GM12878 (cell line): ENCODE measurements around the gene DNAJC5. TPM values are rescaled to one million over a fixed set of nuclear protein-coding genes. Genes with fewer than 3 reads are reported as not detected.

Experiments used
- ATAC-seq: fragments of 200-7000 bp; cut with Tn5 transposase; 3 replicates; pipeline ENCODE4 v1.9.1; 2020; ENCODE audit warnings: mild to moderate bottlenecking, moderate library complexity
- BruUV-seq: library from RNA; stranded (reverse); fragments of 400-500 nt; replicated peaks from 2 replicates; lab custom pipeline; 2021; lab: Mats Ljungman, UMichigan
- CTCF ChIA-PET: fragments of 300-600 bp; sonication (Branson Sonifier 250); formaldehyde crosslinking; extraction: SDS; loops from one replicate; lab custom pipeline; 2021; ENCODE audit warnings: inconsistent platforms; lab: Yijun Ruan, JAX
- POLR2A ChIA-PET: fragments of 350-600 bp; formaldehyde crosslinking; extraction: SDS; loops from one replicate; lab custom pipeline; 2021; ENCODE audit warnings: inconsistent platforms; lab: Charles Lee
- RAD21 ChIA-PET: fragments of 300-600 bp; sonication (Branson Sonifier 250); formaldehyde crosslinking; loops from one replicate; lab custom pipeline; 2023; ENCODE audit warnings: antibody characterized with exemption; ENCODE audit not compliant: unreplicated experiment; lab: Charles Lee
- SMC1A ChIA-PET: fragments of 300-600 bp; sonication (Branson Sonifier 250); formaldehyde crosslinking; loops from one replicate; lab custom pipeline; 2023; ENCODE audit not compliant: unreplicated experiment, uncharacterized antibody; lab: Charles Lee
- DNase-seq: peaks from one replicate; pipeline ENCODE4 v3.0.0-alpha.2; 2011; ENCODE audit warnings: low read depth, low spot score
- FAIRE-seq: peaks from 3 replicates; lab custom pipeline; 2011; peaks lifted over from hg19 to GRCh38; lab: Jason Lieb, UNC
- H2AFZ ChIP-seq: 2 replicates; pipeline ENCODE4 v1.6.0; 2011; ENCODE audit warnings: low read depth, low read length, control low read depth; ENCODE audit not compliant: control insufficient read depth
- H3K27ac ChIP-seq: 2 replicates; pipeline ENCODE4 v1.5.1; 2011; ENCODE audit warnings: control low read depth; ENCODE audit not compliant: control insufficient read depth, insufficient read depth
- H3K27me3 ChIP-seq, 2 experiments: replicated peaks in 1 of 2; 2 replicates each; pipeline versions ENCODE4 v1.6.0 to v1.6.1; 2011; ENCODE audit warnings: low read length in 1 of 2; ENCODE audit not compliant: control insufficient read depth in 2 of 2, insufficient read depth in 2 of 2
- H3K36me3 ChIP-seq, 2 experiments: 2 replicates each; pipeline ENCODE4 v1.5.1; 2011; ENCODE audit warnings: low read length in 1 of 2; ENCODE audit not compliant: control insufficient read depth in 2 of 2, insufficient read depth in 2 of 2
- H3K4me1 ChIP-seq: 2 replicates; pipeline ENCODE4 v1.6.1; 2011; ENCODE audit warnings: mild to moderate bottlenecking, low read length, moderate library complexity, mixed read lengths; ENCODE audit not compliant: control insufficient read depth, insufficient read depth
- H3K4me2 ChIP-seq: 2 replicates; pipeline ENCODE4 v1.6.0; 2011; ENCODE audit warnings: control low read depth; ENCODE audit not compliant: control insufficient read depth, insufficient read depth
- H3K4me3 ChIP-seq: fragments of 200-600 bp; sonication (generic); 2 replicates; pipeline ENCODE4 v1.5.1; 2016
- H3K79me2 ChIP-seq: 2 replicates; pipeline ENCODE4 v1.6.0; 2011; ENCODE audit warnings: low read length; ENCODE audit not compliant: control insufficient read depth, insufficient read depth
- H3K9ac ChIP-seq: 2 replicates; pipeline ENCODE4 v1.8.0; 2011; ENCODE audit warnings: low read length, control low read depth, mixed read lengths; ENCODE audit not compliant: control insufficient read depth, insufficient read depth
- H3K9me3 ChIP-seq: replicated peaks from 3 replicates; pipeline ENCODE4 v1.5.1; 2011; ENCODE audit warnings: mild to moderate bottlenecking, low read length; ENCODE audit not compliant: control insufficient read depth, insufficient read depth
- H4K20me1 ChIP-seq: 2 replicates; pipeline ENCODE4 v1.6.0; 2011; ENCODE audit not compliant: control insufficient read depth, insufficient read depth
- ESRRA ChIP-seq: IDR thresholded peaks from 2 replicates; pipeline ENCODE4 v1.6.1; 2012; ENCODE audit warnings: mild to moderate bottlenecking, low read length, improper control_type of control experiment
- FOXM1 ChIP-seq: IDR thresholded peaks from 2 replicates; pipeline ENCODE4 v1.6.1; 2012; ENCODE audit warnings: low read depth, mild to moderate bottlenecking, inconsistent platforms, low read length, moderate library complexity
- RAD51 ChIP-seq: fragments of 450-650 bp; IDR thresholded peaks from 2 replicates; pipeline ENCODE4 v1.6.1; 2016; ENCODE audit warnings: moderate library complexity, mild to moderate bottlenecking, inconsistent platforms
- TBL1XR1 ChIP-seq: IDR thresholded peaks from 2 replicates; pipeline ENCODE4 v1.6.1; 2012; ENCODE audit warnings: low read depth, low read length, improper control_type of control experiment
- WGBS: methylation state at CpG from one replicate; pipeline ENCODE4 v1.1.6; 2016; ENCODE audit warnings: low lambda C conversion rate; ENCODE audit not compliant: insufficient replicate concordance, insufficient coverage; ENCODE audit errors: missing lambda C conversion rate; 5-methylcytosine and 5-hydroxymethylcytosine counted together
- in situ Hi-C: fragments of 300-500 bp; cut with MboI; formaldehyde crosslinking; loops from 9 replicates; pipeline ENCODE4 v1.14.3; 2018; ENCODE audit warnings: mixed read lengths
- intact Hi-C: fragments of 100-400 bp; cut with micrococcal nuclease; formaldehyde crosslinking; loops from one replicate; pipeline ENCODE4 v1.14.2; 2022; ENCODE audit not compliant: unreplicated experiment
- polyA plus RNA-seq, 11 experiments: library from polyadenylated mRNA; depleted of rRNA in 4 of 11; unstranded in 6 of 11; stranded (reverse) in 5 of 11; fragments of >200 nt; fragmentation: Nextera tagmentation in 4 of 11; fragmentation: Illumina TruSeq in 1 of 11; extraction: Ambion mirVana in 4 of 11; extraction: Trizol in 1 of 11; gene quantifications; 1 replicate in 1 of 11; 2 replicates in 10 of 11; pipeline versions ENCODE4 v1.2.1 to v1.2.3, GENCODE V29; 2011 to 2016; ENCODE audit warnings: inconsistent platforms in 2 of 11, missing spikeins in 2 of 11, low read depth in 1 of 11
- total RNA-seq, 4 experiments: library from RNA; depleted of rRNA in 3 of 4; stranded (reverse); fragments of >200 nt in 3 of 4; fragmentation: Illumina TruSeq in 1 of 4; extraction: Trizol in 1 of 4; gene quantifications; 2 replicates each; pipeline versions ENCODE4 v1.2.1 to v1.2.3, GENCODE V29; 2013 to 2021
- TF ChIP-seq, protein P1 (sequence below): fragments of 450-650 bp; conservative IDR thresholded peaks from 2 replicates; pipeline ENCODE4 v1.6.1; 2017; ENCODE audit warnings: mild to moderate bottlenecking, moderate library complexity

Gene DNAJC5
- total and polyA plus RNA-seq, 10 of the 15 experiments (the other 5 are each of a cell fraction or from before 2014, with no cell fraction given), result 0.69 to 36.8 (median 17.0) TPM

DNA sequence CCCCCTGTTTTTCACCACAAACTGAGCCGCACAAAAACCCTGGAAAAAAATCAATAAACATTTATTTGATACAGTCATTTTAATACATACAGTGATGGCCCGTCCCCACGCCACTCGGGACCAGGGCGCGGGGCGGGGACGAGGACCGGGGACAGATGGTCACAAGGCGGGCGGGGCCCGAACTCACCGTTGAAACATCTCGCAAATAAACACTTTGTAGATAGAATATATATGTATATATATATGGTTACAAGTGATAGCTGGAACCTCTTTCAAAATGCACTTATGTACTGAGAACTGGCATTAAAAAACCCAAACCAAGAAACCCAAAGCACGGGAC lies 61.7 kb downstream of the DNAJC5 start:
- FAIRE-seq (no peak), DNase-seq (no peak)
- CTCF ChIA-PET, result interaction anchor here (0.7 to 1.8 kb wide), 4 partner anchors 17 to 101 kb away, joined by 3 to 12 read pairs (median 4); no protein-coding TSS in a partner anchor
- H4K20me1 ChIP-seq, result peaks cover 3% of the 10 kb centered on the region; the same call in 1 of the 2 replicates
- TF ChIP-seq FOXM1 (peak; percentile 12; the same call in 1 of the 2 replicates), ESRRA (no peak), RAD51 (peak; percentile 88), TBL1XR1 (no peak)
- TF ChIP-seq, protein P1, sequence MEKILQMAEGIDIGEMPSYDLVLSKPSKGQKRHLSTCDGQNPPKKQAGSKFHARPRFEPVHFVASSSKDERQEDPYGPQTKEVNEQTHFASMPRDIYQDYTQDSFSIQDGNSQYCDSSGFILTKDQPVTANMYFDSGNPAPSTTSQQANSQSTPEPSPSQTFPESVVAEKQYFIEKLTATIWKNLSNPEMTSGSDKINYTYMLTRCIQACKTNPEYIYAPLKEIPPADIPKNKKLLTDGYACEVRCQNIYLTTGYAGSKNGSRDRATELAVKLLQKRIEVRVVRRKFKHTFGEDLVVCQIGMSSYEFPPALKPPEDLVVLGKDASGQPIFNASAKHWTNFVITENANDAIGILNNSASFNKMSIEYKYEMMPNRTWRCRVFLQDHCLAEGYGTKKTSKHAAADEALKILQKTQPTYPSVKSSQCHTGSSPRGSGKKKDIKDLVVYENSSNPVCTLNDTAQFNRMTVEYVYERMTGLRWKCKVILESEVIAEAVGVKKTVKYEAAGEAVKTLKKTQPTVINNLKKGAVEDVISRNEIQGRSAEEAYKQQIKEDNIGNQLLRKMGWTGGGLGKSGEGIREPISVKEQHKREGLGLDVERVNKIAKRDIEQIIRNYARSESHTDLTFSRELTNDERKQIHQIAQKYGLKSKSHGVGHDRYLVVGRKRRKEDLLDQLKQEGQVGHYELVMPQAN, result peak; percentile 62
- TF ChIP-seq, all 136 proteins: peak for 3
- SMC1A ChIA-PET, result interaction anchor here (0.9 to 2.7 kb wide), 2 partner anchors 17 to 24 kb away, joined by 4 to 7 read pairs; partner anchors contain the start of gene PRPF6
- Histone ChIP-seq H2AFZ (0 out of 2 replicates have a peak overlapping the region, but pooled peaks have one; percentile 7), H3K4me1 (peaks cover 10% of the 10 kb centered on the region), H3K4me2 (peak overlapping the region; percentile 86), H3K79me2 (peaks cover 33% of the 10 kb centered on the region), H3K9ac (peak overlapping the region; percentile 61), H3K27ac (peak overlapping the region; percentile 72), H3K36me3 (no peaks in the 10 kb centered on the region; a peak in 1 of 4 replicates), H3K9me3 (no peaks in the 10 kb centered on the region), H3K4me3 (peak overlapping the region; percentile 43), H3K27me3 (no peaks in the 10 kb centered on the region)
- POLR2A ChIA-PET, result interaction anchor here (1.0 to 2.4 kb wide), 8 partner anchors 12 to 315 kb away, joined by 3 to 11 read pairs (median 3); partner anchors contain the start of genes PRPF6 and RTEL1
- RAD21 ChIA-PET, result interaction anchor here (0.6 to 2.2 kb wide), 9 partner anchors 17 to 419 kb away, joined by 3 to 10 read pairs (median 4); partner anchors contain the start of genes PRPF6, TCEA2 and TPD52L2
- in situ Hi-C loops (no loop called here), intact Hi-C loops (loop anchor here (1.0 to 5.0 kb wide), 4 partner anchors 16 to 250 kb away; partner anchors contain the start of gene ARFRP1)
- 0% methylated on average over 15 of the region's 15 CpGs for WGBS
- no TSS peak for BruUV-seq
- ATAC-seq, result peak; percentile 1
